GM19324 (cell line): ENCODE measurements around the gene ABLIM3.

Experiments used
- ATAC-seq: cut with Tn5 transposase; IDR thresholded peaks from one replicate; pipeline ENCODE4 v1.9.1; 2021; ENCODE audit warnings: mild to moderate bottlenecking, moderate library complexity; ENCODE audit not compliant: unreplicated experiment, low FRiP score

ABLIM3 gene

DNA sequence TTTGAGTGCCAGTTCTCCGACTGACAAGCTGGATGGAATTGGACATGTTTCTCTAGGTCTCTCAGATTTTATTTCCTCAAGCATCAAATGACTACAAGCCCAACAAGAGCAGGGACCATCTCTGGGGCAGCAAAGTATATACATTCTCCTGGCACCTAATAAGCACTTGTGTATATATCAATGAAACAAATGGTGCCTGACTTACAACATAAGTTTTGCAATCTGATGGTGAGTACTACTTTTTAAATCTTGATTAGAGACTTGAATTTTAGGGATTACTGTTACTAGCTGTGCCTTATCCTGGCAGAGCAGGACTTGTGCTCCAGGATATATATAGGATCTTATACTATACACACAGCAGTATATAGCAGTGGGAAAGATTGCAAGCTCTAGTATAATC is 8.8 kb upstream of the ABLIM3 start:
- ATAC-seq = no peak

DNA sequence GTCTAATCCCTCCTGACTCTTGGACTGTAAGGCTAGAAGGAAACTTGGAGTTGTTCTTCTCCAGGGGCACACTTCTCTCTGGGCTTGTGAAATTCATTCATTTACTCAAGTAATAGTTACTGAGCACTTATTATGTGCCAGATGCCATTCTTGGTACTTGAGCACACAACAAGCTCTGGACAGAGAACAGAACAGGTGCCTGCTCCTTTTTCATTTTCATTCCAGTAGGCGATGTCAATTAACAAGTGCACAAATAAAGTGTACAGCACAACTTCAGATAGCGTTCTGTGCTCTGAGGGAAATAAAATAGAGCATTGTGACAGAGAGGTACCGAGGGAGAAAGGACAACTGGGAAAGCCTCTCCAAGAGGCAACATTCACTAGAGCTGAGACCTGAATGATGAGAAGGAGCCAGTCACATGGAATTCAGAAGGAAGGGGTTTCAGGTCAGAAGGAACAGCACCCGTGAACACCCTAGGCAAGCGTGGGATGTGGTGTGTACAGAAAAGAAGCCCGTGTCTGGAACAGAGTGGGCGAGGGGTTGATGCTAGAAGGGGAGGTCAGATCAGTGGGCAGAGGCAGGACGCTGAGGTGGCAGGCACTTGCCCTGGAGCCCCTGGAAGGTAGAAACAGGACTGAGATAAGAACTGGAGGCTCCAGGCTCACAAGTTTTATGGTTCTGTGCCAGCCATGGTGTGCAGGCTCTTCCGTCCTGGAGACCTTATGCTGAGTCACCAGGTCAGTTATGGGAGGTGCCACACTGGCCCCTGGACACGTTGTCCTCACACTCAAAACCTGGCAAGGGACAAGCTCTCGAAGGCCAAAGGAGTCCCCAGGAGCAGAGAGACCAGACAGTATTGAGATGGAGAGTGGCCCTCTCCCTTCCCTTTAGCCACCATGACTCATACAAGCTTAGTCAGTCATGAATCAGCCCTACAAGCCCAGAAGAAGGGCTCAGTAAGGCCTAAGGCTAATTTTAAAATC is 7.2 kb upstream of the ABLIM3 start:
- no peak for ATAC-seq

DNA sequence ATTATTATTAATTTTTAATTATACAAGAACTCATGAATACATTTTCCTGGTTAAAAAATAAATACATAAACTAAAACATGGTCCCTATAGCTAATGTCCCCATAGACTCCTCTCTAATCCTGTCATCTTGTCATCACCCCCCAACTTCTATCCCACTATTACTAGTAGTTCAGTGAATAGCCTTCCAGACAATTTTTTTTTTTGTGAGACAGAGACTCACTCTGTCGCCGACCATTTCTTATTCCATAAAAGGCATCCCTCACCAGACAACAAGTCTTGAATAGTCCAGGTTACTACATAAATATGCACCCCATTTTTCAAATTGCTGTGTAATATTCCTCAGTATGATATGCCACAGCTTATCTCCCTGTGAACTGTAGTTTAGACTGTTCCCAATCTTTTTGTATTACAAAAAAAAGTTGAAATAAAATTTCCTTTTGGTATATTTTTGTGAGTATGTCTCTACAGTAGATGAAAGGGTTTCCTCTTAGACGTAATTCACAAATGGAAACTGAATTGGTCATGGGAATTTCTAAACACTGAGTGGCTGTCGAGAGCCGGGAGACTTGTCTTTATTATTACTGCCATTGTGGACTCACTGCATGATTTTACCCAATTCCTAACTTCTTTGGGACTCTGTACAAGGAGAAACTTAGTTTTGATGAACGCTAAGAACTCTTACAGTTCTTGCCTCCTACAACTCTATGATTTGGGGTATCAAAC is 6.4 kb upstream of the ABLIM3 start:
- ATAC-seq = no peak

DNA sequence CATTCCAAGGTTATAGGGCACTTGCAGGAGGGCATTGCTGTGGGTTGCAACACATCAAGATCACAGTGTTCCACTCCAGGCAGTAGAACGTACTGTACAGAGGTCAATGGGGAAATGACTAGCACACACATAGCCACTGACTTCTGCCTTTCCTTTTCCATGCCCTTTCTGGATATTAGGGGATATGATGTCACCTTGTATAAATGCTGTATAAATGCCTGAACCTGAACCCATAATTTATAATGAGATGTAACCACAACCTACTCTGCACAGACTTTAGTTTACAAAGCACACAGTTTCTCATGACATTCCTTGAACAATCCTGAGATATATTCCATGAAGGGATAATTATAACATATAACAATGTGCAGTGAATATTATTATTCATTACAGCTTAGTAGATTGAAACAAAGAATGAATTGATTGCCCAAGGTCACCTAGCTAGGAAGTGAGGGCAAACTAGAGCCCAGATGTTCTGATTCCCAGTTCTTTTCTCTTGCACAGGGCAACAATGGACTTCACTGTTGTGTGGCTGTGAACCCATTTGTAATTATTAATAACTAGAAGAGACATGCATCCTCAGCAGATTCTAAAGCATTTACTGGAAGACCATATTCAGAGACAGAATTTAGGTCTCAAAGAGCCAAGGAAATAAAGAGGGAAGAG is 5.6 kb upstream of the ABLIM3 start:
- ATAC-seq = no peak

DNA sequence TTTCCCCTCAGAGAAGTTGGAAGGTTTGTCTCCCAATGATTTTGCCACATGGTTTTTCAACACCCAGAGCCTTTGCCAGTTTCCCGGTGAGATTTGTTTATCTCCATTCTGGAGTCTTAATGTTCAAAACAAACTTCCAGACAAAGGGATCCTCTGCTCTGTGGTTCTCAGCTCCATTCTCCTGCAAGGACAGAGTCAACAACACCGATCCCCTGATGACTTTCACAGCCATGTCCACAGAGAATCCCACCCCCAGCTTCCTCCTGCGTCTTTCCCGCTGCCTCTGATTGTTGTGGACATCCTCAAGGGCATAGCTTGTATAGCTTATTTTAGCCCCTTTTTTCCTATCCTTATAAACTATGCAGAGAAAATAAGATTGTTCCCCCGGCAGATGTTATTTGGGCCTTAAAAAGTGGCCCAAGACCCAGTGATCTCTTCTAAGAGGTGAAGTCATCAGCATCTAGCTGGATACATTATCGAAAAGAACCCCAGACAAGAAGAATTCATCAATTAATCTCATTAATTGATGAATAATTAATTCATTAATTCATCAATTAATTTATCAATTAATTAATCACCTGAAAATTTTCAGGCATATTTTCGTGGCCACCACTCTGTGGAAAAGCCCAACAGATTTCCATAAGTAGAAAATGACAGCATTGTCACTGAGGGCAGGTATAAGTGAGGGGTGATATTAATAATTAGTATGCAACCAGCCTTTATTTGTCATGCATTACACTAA is 2.9 kb upstream of the ABLIM3 start:
- no peak for ATAC-seq

DNA sequence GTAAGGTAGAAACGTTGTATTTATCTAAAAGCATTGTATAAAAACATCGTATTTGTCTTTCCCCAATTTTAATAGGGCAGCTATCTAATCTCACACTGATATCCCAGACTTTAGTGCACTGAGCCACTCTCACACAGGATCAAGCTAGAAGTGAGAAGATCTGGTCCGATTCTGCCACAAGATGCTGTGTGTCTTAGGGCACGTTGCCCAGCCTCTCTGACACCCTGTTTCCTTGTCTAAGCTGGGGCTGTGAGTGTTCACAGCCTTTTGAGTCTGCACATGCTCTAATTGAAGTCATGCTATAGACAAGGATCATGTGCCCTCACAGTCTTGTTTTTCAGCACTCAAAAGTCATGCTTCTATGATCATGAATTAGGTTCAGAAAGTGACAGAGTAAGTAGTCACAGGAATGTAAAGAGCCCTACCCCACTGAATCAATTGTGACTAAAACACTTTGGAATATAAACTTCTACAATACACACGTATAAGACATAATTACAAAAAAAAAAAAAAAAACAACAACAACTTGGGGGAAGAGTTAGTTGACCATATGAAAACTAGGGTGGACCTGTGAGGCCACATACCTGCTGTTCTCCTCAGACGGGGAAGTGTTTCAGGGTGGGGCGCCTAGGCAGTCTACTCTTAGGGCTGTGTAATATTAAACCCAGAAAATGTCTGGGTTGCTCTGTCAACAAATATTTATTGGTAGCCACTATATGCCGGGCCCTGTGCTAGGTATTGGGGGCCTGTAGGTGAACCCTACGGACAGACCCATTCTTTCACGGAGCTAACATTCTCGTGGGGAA is 893 bp upstream of the ABLIM3 start:
- no peak for ATAC-seq

DNA sequence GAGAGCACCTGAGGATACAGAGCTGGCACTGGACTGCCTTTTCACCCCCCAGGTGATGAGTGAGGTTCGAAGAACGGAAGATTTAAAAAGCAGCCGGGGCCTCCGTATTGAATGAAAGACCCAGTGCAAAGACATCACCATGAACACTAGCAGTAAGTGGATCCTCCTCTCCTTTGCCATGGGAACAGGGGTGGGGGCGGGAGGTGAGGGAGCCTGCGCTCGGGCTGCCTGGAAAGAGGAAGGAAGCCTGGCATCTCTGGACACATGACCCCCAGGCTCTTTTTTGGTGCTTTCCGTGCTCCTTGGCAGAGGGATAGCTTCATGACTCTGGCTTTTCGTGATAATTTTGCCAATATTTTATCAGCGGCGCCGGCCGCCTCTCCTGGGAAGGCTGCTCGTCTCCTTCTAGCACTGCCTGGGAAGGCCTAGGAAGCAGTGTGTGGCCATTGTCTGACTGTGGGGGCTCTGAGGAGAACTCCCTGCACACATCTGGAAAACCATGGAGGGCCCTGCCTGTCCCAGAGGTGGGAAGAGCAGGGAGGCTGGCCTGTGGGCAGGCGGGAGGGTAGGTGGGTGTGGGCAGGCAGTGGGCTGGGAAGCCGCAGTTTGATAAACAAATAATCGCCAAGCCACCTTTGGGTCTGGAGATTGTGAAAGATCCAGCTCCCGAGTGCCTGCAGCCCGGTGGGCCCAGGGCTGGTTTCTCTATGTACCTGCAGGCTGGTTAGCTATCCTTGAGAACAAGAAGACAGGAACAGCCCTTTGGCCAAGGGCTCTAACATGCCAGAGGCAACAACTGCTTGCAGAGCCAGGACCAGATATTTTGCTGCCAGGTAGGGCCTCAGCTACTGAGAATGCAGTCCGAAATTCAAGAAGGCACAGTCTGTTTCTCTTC is 911 bp downstream of the ABLIM3 start:
- ATAC-seq = no peak

DNA sequence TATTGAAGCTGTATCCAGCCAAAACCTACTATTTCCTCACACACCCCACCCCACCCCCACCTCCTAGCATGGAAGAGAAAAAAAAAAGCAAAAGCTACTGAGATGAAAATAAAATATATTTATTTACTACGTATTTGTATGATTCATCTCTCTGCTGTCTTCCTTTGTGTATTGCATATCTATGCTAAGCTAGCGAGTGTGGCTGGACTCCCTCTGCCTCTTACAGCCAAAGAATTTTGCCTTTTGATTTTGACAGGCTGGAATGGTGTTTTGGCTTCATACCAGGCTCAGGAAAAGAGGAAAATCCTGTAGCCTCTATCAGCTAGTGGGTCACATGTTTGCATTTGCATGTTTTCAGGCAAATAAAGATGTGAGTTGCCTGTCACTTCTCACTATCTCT is 2.2 kb downstream of the ABLIM3 start:
- ATAC-seq = no peak

DNA sequence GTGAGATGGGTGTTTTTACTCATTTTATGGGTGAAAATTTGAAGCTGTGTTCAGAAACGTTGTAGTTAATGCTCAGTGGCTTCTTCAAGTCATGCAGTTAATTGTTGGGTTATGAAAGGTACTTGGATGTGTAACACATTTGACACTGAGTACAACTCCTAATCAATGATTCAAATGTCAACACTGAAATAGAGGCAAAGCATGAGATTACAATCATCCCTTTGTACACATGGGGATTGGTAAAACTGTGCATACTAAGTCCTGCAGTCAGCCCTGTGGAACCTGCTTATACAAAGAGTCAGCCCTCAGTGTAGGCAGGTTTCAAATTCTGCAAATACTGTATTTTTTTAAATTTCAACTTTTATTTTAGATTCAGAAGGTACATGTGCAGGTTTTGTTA is 3.3 kb downstream of the ABLIM3 start:
- no peak for ATAC-seq

DNA sequence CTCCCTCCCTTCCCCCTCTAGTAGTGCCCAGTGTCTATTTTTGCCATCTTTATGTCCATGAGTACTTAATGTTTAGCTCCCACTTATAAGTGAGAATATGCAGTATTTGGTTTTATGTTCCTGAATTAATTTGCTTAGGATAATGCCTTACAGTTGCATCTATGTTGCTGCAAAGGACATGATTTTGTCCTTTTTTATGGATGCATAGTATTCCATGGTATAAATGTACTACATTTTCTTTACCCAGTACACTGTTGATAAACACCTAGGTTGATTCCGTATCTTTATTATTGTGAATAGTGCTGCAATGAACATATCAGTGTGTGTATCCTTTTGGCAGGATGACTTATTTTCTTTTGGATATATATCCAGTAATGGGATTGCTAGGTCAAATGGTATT is 3.8 kb downstream of the ABLIM3 start:
- no peak for ATAC-seq

DNA sequence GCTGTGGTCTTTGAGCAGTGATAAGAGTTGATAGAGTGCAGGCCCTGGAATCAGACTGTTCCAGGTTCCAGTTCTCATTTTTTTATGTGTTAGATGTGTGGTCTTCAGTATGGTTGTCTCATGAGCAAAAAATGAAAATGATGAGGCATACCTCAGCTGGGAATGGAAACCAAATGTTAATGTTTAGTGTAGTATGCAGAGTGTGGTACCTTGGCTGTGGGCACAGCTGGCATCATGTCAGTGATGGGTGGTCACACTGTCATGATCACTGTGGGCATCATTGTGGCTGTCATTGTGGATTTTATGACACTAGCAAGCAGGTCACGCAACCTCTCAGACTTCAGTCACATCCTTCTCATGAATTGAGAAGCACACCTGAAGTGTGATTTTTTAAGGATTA is 6.4 kb downstream of the ABLIM3 start:
- no peak for ATAC-seq

DNA sequence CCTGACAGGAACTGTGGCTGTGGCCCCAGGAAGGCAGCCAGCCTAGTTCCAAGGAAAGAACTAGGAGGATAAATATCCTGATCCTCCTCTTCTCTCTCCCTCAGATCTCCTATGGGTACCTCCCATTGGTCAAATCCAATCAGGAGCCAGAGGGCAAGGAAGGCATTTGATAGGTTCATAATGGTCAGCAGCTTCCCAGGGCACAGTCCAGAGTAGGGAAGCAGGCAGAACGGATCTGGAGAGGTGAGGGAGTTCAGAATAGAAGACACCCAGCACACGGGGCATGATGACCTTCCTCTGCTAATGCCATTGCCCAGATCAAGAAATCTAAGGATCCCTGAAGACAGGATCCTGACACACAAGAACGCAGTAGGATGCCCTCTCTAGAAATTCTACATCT is 8.6 kb downstream of the ABLIM3 start:
- no peak for ATAC-seq

DNA sequence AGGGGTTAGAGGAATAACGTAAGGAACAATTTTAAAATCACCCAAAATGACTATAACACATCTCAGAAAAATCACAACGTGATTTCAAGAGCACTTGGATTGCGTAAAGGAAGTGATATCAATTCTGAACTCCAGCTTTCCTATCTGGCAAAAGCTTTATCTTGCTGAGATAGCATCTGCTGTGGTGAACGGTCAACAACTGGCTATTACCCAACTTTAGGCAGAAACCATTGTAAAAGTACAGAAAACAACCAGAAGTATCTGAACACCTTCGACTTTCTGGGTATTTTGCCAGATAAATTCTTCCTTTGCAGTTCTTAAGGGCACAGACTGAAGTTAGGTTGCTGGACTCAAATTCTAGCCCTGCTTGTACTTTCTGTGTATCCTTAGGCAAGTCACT is 9.2 kb downstream of the ABLIM3 start:
- no peak for ATAC-seq

DNA sequence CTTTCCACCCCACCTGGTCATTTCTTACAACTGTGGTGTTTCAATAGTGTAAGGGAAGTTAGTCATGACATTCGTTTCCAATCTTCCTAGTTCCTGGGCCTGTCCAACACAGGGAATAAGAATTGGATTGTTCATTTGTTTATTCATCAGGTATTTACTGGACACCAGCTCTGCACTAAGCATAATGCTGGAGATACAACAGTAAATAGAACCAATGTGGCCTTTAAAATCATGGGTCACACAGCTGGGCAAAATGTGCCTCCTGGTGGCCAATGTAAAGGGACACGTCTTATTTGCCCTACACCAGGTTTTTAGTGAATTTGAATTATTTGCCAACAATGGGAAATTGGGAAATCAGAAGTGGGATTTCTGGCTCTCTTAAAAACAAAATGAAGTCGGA is 10.4 kb downstream of the ABLIM3 start:
- ATAC-seq = no peak

DNA sequence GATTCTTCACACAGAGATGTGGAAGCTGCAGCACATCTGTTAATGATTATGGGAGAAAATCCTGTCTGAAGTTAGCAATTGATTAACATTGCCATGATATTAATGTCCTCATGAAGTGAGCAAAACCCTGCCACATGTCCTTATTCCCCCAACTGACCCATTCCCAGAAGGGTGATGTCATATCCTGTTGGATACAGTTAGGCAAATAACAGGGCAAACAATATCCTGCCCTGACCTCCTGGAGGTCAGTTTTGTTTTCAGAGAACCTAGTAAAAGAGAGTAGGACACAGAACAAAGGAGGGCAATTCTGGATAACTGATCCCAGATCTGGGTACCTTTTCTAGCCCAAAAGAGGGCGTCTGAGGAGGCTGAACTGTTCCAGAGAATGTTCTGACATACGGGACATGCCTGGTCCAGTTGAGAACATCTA is 11.0 kb downstream of the ABLIM3 start:
- ATAC-seq = no peak

DNA sequence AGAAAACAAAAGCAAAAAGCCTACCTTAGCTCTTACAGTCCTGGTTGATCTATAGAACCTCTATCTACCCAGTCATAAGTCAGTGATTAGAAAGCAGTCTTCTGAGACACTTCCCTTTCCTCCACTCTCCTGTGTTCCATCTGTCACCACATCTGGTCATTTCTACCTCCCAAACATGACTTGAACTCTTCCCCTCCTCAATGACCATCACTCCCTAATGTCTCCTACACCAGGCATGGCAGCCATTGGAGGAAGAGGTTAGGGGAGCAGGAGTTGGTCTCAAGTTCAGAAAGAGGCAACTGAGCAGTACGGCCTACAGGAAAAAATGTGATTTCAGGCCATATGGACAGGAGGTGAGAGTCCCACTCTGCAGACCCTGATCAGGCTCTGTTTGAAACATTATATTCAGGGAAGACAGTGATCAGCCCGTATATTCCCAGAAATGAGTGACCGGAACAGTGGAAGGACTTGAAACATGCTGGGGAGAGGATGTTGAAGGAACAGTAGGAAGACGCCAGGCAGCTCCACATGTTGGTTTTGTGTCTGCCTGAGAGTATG is 12.0 kb downstream of the ABLIM3 start:
- no peak for ATAC-seq

DNA sequence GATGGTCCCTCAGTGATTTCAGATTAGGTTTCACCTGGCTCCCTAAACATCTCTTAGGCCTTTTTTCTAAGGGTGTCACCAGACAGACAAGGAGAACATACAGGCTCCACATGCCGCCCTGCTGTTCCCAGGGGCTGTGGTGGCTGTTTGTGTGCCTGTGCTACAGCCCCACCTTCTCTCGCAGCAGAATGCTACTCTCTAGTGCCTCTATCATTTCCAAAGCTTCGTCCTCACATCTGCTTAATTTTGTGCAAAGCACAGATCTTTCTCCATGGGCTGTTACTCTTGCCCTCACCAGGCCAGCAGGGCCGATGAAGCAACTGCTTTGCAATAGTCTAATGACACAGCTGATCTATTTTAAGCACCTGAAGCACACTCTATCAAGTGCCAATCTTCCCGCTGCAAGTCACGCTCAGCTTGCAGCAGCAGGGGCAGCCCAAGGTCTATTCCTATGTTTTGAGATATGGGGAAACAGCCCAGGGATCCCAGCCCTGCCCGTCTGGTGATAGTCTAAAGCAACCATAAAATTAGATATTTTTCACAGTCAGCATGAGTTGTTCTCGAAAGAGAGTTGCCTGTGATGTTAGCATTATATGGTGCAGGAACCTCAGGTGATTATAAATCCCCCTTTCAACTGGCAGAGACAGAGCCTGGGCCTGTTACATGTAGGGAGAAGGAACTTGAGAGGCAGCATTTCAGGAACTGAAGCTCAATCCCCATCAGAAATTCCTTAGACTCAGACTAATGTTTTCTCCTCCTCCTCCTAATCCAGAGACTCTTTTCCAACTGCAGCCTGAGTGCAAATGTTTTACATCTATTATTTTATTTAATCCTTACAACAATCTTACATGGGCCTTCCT is 12.7 kb downstream of the ABLIM3 start:
- ATAC-seq = no peak

DNA sequence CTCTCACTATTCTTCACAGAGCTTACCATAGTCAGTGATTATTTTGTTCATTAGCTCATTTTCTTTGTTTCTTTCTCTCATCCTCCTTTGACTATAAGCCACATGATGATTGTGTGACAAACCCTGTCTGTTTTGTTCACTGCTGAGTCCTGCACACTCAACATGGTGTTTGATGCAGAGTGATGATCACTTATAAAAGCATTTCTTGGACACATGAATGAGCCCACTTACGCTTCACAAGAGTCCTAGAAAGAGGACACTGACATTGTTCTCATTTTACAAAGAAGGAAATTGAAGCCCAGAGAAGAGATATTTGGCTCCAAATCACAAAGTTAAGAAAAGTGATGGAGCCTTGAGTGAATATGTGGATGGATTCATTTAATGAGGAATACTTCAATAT is 13.4 kb downstream of the ABLIM3 start:
- ATAC-seq = no peak
